SK-N-SH treated with all-trans-retinoic acid at 6 μM for 48 hours (cell line): ENCODE results near the gene HADH.

Experiments
- BACH2 ChIP-seq: fragments of 250-450 bp; sonication (Bioruptor Pico); IDR thresholded peaks from 2 replicates; pipeline ENCODE4 v1.9.0; 2021; ENCODE audit warnings: mild to moderate bottlenecking, borderline replicate concordance
- PPARA ChIP-seq: fragments of 250-450 bp; sonication (Bioruptor Pico); IDR thresholded peaks from 2 replicates; pipeline ENCODE4 v1.5.0; 2020; ENCODE audit warnings: mild to moderate bottlenecking, borderline replicate concordance
- RARB ChIP-seq: fragments of 250-450 bp; sonication (Bioruptor Pico); IDR thresholded peaks from 2 replicates; pipeline ENCODE4 v1.8.0; 2021; ENCODE audit warnings: mild to moderate bottlenecking, moderate library complexity
- ZNF565 ChIP-seq: fragments of 450-650 bp; formaldehyde crosslinking; conservative IDR thresholded peaks from 2 replicates; pipeline ENCODE4 v1.5.0; 2020; ENCODE audit warnings: low read depth, mild to moderate bottlenecking, moderate library complexity
- ZNF70 ChIP-seq: fragments of 450-650 bp; formaldehyde crosslinking; IDR thresholded peaks from 2 replicates; pipeline ENCODE4 v1.5.0; 2020; ENCODE audit warnings: mild to moderate bottlenecking, moderate library complexity
- TF ChIP-seq, protein P1 (sequence below): fragments of 250-450 bp; sonication (Bioruptor Pico); IDR thresholded peaks from 2 replicates; pipeline ENCODE4 v1.8.0; 2020; ENCODE audit warnings: mild to moderate bottlenecking, moderate library complexity, borderline replicate concordance

DNA sequence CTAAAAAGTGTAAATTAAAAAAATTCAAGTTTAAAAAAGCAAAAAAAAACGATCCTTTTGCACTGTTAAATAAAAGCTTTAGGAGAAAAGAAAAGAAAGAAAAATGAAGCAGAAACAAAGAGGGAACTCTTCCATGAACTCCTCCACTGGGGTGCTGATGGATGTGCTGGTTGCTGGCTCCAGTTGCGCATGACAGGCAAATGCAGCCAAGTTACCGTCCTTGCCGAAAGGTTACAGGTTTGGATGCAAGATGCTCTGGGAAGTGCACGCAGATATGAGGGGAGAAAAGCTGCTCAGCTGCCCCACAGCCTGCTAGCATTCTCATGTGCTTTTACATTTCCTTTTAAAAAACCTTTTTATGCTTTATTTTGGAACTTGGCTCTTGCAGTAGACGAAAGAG, 58.5 kb downstream of the HADH start:
- no peak for TF ChIP-seq RARB (CRISPR knock-in tag)
- no peak for TF ChIP-seq ZNF565
- no peak for TF ChIP-seq ZNF70
- no peak for TF ChIP-seq PPARA (CRISPR knock-in tag)
- TF ChIP-seq BACH2 (CRISPR knock-in tag) = no peak
- TF ChIP-seq, protein P1, sequence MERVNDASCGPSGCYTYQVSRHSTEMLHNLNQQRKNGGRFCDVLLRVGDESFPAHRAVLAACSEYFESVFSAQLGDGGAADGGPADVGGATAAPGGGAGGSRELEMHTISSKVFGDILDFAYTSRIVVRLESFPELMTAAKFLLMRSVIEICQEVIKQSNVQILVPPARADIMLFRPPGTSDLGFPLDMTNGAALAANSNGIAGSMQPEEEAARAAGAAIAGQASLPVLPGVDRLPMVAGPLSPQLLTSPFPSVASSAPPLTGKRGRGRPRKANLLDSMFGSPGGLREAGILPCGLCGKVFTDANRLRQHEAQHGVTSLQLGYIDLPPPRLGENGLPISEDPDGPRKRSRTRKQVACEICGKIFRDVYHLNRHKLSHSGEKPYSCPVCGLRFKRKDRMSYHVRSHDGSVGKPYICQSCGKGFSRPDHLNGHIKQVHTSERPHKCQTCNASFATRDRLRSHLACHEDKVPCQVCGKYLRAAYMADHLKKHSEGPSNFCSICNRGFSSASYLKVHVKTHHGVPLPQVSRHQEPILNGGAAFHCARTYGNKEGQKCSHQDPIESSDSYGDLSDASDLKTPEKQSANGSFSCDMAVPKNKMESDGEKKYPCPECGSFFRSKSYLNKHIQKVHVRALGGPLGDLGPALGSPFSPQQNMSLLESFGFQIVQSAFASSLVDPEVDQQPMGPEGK = no peak
